CD4-positive, alpha-beta T cell treated with Interleukin-6 at 100 ng/mL for 8 hours (primary cell): Measurements from ENCODE around the gene CEP112.

Source experiments
- DNase-seq: peaks from one replicate; pipeline ENCODE4 v3.0.0-alpha.2; 2020; ENCODE audit warnings: mixed read lengths, low spot score

Gene CEP112

GRCh38 chr17:65930140-65930730 is 261.7 kb downstream of the CEP112 start:
- DNase-seq, result no peak

- DNase-seq, result no peak
Measured at GRCh38 chr17:65926599-65926998, 265.3 kb downstream of the CEP112 start.

- DNase-seq, result no peak
Measured at GRCh38 chr17:65925606-65926307, 266.2 kb downstream of the CEP112 start.

- DNase-seq, result no peak
Measured at GRCh38 chr17:65920996-65921395, 270.9 kb downstream of the CEP112 start.

- DNase-seq, result no peak
Measured at GRCh38 chr17:65918916-65919315, 273.0 kb downstream of the CEP112 start.

GRCh38 chr17:65918500-65918899 is 273.4 kb downstream of the CEP112 start:
- DNase-seq, result no peak

GRCh38 chr17:65917560-65917959 is 274.4 kb downstream of the CEP112 start:
- no peak for DNase-seq

GRCh38 chr17:65916425-65916824 is 275.5 kb downstream of the CEP112 start:
- no peak for DNase-seq

- peak; percentile 1 for DNase-seq
Measured at GRCh38 chr17:65914784-65915342, 277.1 kb downstream of the CEP112 start.

- no peak for DNase-seq
Measured at GRCh38 chr17:65913326-65913850, 278.5 kb downstream of the CEP112 start.

GRCh38 chr17:65910836-65911235 is 281.1 kb downstream of the CEP112 start:
- DNase-seq, result no peak

- no peak for DNase-seq
Measured at GRCh38 chr17:65902831-65903522, 289.0 kb downstream of the CEP112 start.

GRCh38 chr17:65902155-65902554 is 289.8 kb downstream of the CEP112 start:
- no peak for DNase-seq

GRCh38 chr17:65901394-65901793 is 290.5 kb downstream of the CEP112 start:
- no peak for DNase-seq

GRCh38 chr17:65900216-65900615 is 291.7 kb downstream of the CEP112 start:
- no peak for DNase-seq

GRCh38 chr17:65898651-65899050 is 293.3 kb downstream of the CEP112 start:
- DNase-seq, result no peak

- no peak for DNase-seq
Measured at GRCh38 chr17:65896889-65897288, 295.0 kb downstream of the CEP112 start.

GRCh38 chr17:65895969-65896368 is 296.0 kb downstream of the CEP112 start:
- DNase-seq, result no peak

- no peak for DNase-seq
Measured at GRCh38 chr17:65893692-65894279, 298.1 kb downstream of the CEP112 start.

GRCh38 chr17:65892912-65893377 is 299.0 kb downstream of the CEP112 start:
- no peak for DNase-seq

GRCh38 chr17:65891231-65891735 is 300.6 kb downstream of the CEP112 start:
- DNase-seq, result no peak

GRCh38 chr17:65888649-65889048 is 303.3 kb downstream of the CEP112 start:
- no peak for DNase-seq
